Endothelial cell of umbilical vein (primary cell): Measurements from ENCODE around the gene GRAMD1B. TPM values are rescaled to one million over a fixed set of nuclear protein-coding genes. Genes with fewer than 3 reads are reported as not detected.

Source experiments
- BruUV-seq: library from RNA; stranded (reverse); fragments of 400-500 nt; replicated peaks from 2 replicates; lab custom pipeline; 2021; lab: Mats Ljungman, UMichigan
- CTCF ChIA-PET: fragments of 300-600, 350-600 bp; sonication (Branson Sonifier 250); formaldehyde crosslinking; loops from one replicate; lab custom pipeline; 2021; ENCODE audit warnings: antibody characterized with exemption, inconsistent platforms; lab: Charles Lee
- POLR2A ChIA-PET: fragments of 300-600, 350-600 bp; sonication (Branson Sonifier 250); formaldehyde crosslinking; loops from one replicate; lab custom pipeline; 2021; ENCODE audit warnings: antibody characterized with exemption, inconsistent platforms; lab: Charles Lee
- DNase-seq: peaks from one replicate; pipeline ENCODE4 v3.0.0-alpha.2; 2011; ENCODE audit warnings: low read depth, low spot score
- FAIRE-seq: peaks from 2 replicates; lab custom pipeline; 2011; peaks lifted over from hg19 to GRCh38; lab: Jason Lieb, UNC
- H2AFZ ChIP-seq: 2 replicates; pipeline ENCODE4 v1.6.0; 2012; ENCODE audit warnings: low read depth, low read length, control low read depth, inconsistent platforms
- H3K27ac ChIP-seq: 2 replicates; pipeline ENCODE4 v1.5.1; 2011; ENCODE audit warnings: low read depth, mild to moderate bottlenecking, control low read depth, low read length, moderate library complexity; ENCODE audit not compliant: insufficient read depth
- H3K27me3 ChIP-seq, 2 experiments: 2 replicates each; pipeline versions ENCODE4 v1.6.0 to v1.6.1; 2011; ENCODE audit warnings: low read length in 2 of 2, mixed read lengths in 1 of 2; ENCODE audit not compliant: control insufficient read depth in 2 of 2, insufficient read depth in 2 of 2
- H3K36me3 ChIP-seq, 2 experiments: 2 replicates in 1 of 2; 3 replicates in 1 of 2; pipeline ENCODE4 v1.5.1; 2011; ENCODE audit warnings: low read length in 2 of 2, mild to moderate bottlenecking in 1 of 2, moderate library complexity in 1 of 2; ENCODE audit not compliant: control insufficient read depth in 2 of 2, insufficient read depth in 2 of 2; ENCODE audit errors: extremely low read depth in 1 of 2
- H3K4me1 ChIP-seq: 3 replicates; pipeline ENCODE4 v1.5.1; 2011; ENCODE audit warnings: mild to moderate bottlenecking, low read length; ENCODE audit not compliant: control insufficient read depth, insufficient read depth; ENCODE audit errors: extremely low read depth
- H3K4me2 ChIP-seq: 2 replicates; pipeline ENCODE4 v1.6.1; 2011; ENCODE audit warnings: low read length, control low read depth, mixed read lengths; ENCODE audit not compliant: insufficient read depth
- H3K4me3 ChIP-seq, 3 experiments: fragments of 200-600 bp in 1 of 3; sonication (generic), shearing (Covaris generic) in 1 of 3; replicated peaks in 1 of 3; 2 replicates each; pipeline ENCODE4 v1.5.1; 2011 to 2016; ENCODE audit warnings: control low read depth in 3 of 3, low read length in 3 of 3, mild to moderate bottlenecking in 2 of 3, inconsistent platforms in 1 of 3, low read depth in 1 of 3, moderate library complexity in 1 of 3; ENCODE audit not compliant: insufficient read depth in 1 of 3
- H3K79me2 ChIP-seq: 2 replicates; pipeline ENCODE4 v1.6.0; 2012; ENCODE audit warnings: low read length, inconsistent platforms; ENCODE audit not compliant: control insufficient read depth, insufficient read depth
- H3K9ac ChIP-seq: replicated peaks from 2 replicates; pipeline ENCODE3; 2011; ENCODE audit warnings: low read length, control low read depth; ENCODE audit not compliant: insufficient read depth; ENCODE audit errors: extremely low read depth
- H3K9me1 ChIP-seq: replicated peaks from 3 replicates; pipeline ENCODE4 v1.6.0; 2011; ENCODE audit warnings: mild to moderate bottlenecking, low read length; ENCODE audit not compliant: control insufficient read depth, insufficient read depth; ENCODE audit errors: extremely low read depth
- H3K9me3 ChIP-seq: replicated peaks from 2 replicates; pipeline ENCODE4 v1.5.1; 2012; ENCODE audit warnings: low read length, inconsistent platforms; ENCODE audit not compliant: control insufficient read depth, insufficient read depth
- H4K20me1 ChIP-seq: replicated peaks from 2 replicates; pipeline ENCODE3; 2011; ENCODE audit warnings: mild to moderate bottlenecking, low read length; ENCODE audit not compliant: control insufficient read depth, insufficient read depth; ENCODE audit errors: extremely low read depth
- CTCF ChIP-seq, 2 donors: IDR thresholded peaks; 1 replicate in 1 of 2; 2 replicates in 1 of 2; pipeline ENCODE4 v1.5.1; 2011; ENCODE audit warnings: low read length in 2 of 2, mild to moderate bottlenecking in 2 of 2, moderate library complexity in 2 of 2, control low read depth in 1 of 2, inconsistent platforms in 1 of 2, low read depth in 1 of 2; ENCODE audit not compliant: insufficient read depth in 1 of 2; ENCODE audit errors: extremely low read depth in 1 of 2
- EZH2 ChIP-seq: IDR thresholded peaks from 2 replicates; pipeline ENCODE4 v1.6.1; 2012; ENCODE audit warnings: borderline replicate concordance, low read depth, mild to moderate bottlenecking, moderate library complexity, low read length, inconsistent platforms; ENCODE audit not compliant: severe bottlenecking
- FOS ChIP-seq: IDR thresholded peaks from 2 replicates; pipeline ENCODE4 v1.6.1; 2011; ENCODE audit warnings: mild to moderate bottlenecking, low read length, moderate library complexity, borderline replicate concordance; ENCODE audit not compliant: insufficient read depth
- GATA2 ChIP-seq: IDR thresholded peaks from 2 replicates; pipeline ENCODE4 v1.7.0; 2011; ENCODE audit warnings: low read depth, mild to moderate bottlenecking, moderate library complexity, mixed read lengths, low read length; ENCODE audit not compliant: insufficient read length, insufficient read depth
- JUN ChIP-seq: IDR thresholded peaks from 2 replicates; pipeline ENCODE4 v1.6.1; 2011; ENCODE audit warnings: borderline replicate concordance, low read depth; ENCODE audit not compliant: insufficient read length, insufficient read depth
- MYC ChIP-seq: IDR thresholded peaks from one replicate; pipeline ENCODE4 v1.6.1; 2011; ENCODE audit warnings: mild to moderate bottlenecking, low read depth, low read length
- POLR2A ChIP-seq: IDR thresholded peaks from 2 replicates; pipeline ENCODE4 v1.6.1; 2012; ENCODE audit warnings: low read depth, mild to moderate bottlenecking, control low read depth, low read length
- POLR2AphosphoS5 ChIP-seq: IDR thresholded peaks from 2 replicates; pipeline ENCODE4 v1.6.1; 2012; ENCODE audit warnings: low read depth, mild to moderate bottlenecking, control low read depth, low read length, moderate library complexity; ENCODE audit not compliant: insufficient read depth
- dilution Hi-C: fragments of 300-500 bp; cut with MboI; formaldehyde crosslinking; loops from one replicate; pipeline ENCODE4 v1.15.0; 2019; ENCODE audit warnings: low sequenced_read_pairs; ENCODE audit not compliant: extremely low pct_ligation_motif_present
- intact Hi-C: fragments of 100-400 bp; cut with micrococcal nuclease; formaldehyde crosslinking; loops from one replicate; pipeline ENCODE4 v1.10.0; 2022
- polyA plus RNA-seq, 4 experiments: library from polyadenylated mRNA; depleted of rRNA in 3 of 4; stranded (reverse) in 3 of 4; unstranded in 1 of 4; fragments of >200 nt; gene quantifications; 2 replicates each; pipeline versions ENCODE4 v1.2.1 to v1.2.3, GENCODE V29; 2011 to 2012; ENCODE audit warnings: missing spikeins in 1 of 4
- total RNA-seq: library from RNA; stranded (reverse); gene quantifications from 2 replicates; pipeline ENCODE4 v1.2.3, GENCODE V29; 2021
- TF ChIP-seq, protein P1 (sequence below): IDR thresholded peaks from 2 replicates; pipeline ENCODE4 v1.6.1; 2011; ENCODE audit not compliant: insufficient read depth, insufficient read length

Gene GRAMD1B
- total and polyA plus RNA-seq, 2 donors (not counting 3 experiments of a cell fraction or from before 2014, with no cell fraction given), result 5.1 to 11.1 TPM

GRCh38 chr11:123470842-123471241, 40.8 kb downstream of the GRAMD1B start:
- Histone ChIP-seq H3K27me3 (no peaks in the 10 kb centered on the region), H3K36me3 (no peaks in the 10 kb centered on the region), H3K9me1 (no peaks in the 10 kb centered on the region), H3K9me3 (no peaks in the 10 kb centered on the region), H3K27ac (no peak overlapping the region), H3K4me3 (no peak overlapping the region), H4K20me1 (no peaks in the 10 kb centered on the region), H3K4me1 (peaks cover 32% of the 10 kb centered on the region), H3K79me2 (no peaks in the 10 kb centered on the region), H3K9ac (no peak overlapping the region), H2AFZ (no peak overlapping the region), H3K4me2 (no peak overlapping the region)
- ChIA-PET CTCF (interaction anchor here (3.1 kb wide), 1 partner anchor 63 kb away, joined by 20 read pairs; no protein-coding TSS in a partner anchor), POLR2A (no interaction called here)
- intact Hi-C loops, result no loop called here
- no peak for TF ChIP-seq JUN
- TF ChIP-seq CTCF (IDR thresholded peaks at IDR 0.05; ENCODE audit: extremely low read depth in 1 of 2, insufficient read depth in 1 of 2, low read depth in 1 of 2, low read length in 2 of 2), result no peak
- no peak for TF ChIP-seq EZH2
- TF ChIP-seq GATA2, result no peak
- no peak for TF ChIP-seq POLR2A
- no peak for TF ChIP-seq MYC
- TF ChIP-seq POLR2AphosphoS5, result no peak
- TF ChIP-seq, protein P1, sequence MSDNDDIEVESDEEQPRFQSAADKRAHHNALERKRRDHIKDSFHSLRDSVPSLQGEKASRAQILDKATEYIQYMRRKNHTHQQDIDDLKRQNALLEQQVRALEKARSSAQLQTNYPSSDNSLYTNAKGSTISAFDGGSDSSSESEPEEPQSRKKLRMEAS, result no peak
- no peak for TF ChIP-seq FOS
- dilution Hi-C loops, result no loop called here
- DNase-seq (no peak), FAIRE-seq (no peak)
- BruUV-seq, result no TSS peak
